Neural progenitor cell (in vitro differentiated cells): ENCODE measurements around the gene PRKCD.

Experiments used
- EZH2 ChIP-seq: fragments of 200-600 bp; sonication (generic); IDR thresholded peaks from 2 replicates; pipeline ENCODE4 v1.6.1; 2017; ENCODE audit warnings: antibody characterized with exemption, mild to moderate bottlenecking, moderate library complexity
- EZH2phosphoT487 ChIP-seq: fragments of 200-600 bp; sonication (generic); IDR thresholded peaks from 2 replicates; pipeline ENCODE4 v1.6.1; 2017; ENCODE audit warnings: antibody characterized with exemption
- TF ChIP-seq, protein P1 (sequence below): fragments of 200-600 bp; sonication (generic); IDR thresholded peaks from 2 replicates; pipeline ENCODE4 v1.5.1; 2017; ENCODE audit warnings: antibody characterized with exemption, mild to moderate bottlenecking

DNA sequence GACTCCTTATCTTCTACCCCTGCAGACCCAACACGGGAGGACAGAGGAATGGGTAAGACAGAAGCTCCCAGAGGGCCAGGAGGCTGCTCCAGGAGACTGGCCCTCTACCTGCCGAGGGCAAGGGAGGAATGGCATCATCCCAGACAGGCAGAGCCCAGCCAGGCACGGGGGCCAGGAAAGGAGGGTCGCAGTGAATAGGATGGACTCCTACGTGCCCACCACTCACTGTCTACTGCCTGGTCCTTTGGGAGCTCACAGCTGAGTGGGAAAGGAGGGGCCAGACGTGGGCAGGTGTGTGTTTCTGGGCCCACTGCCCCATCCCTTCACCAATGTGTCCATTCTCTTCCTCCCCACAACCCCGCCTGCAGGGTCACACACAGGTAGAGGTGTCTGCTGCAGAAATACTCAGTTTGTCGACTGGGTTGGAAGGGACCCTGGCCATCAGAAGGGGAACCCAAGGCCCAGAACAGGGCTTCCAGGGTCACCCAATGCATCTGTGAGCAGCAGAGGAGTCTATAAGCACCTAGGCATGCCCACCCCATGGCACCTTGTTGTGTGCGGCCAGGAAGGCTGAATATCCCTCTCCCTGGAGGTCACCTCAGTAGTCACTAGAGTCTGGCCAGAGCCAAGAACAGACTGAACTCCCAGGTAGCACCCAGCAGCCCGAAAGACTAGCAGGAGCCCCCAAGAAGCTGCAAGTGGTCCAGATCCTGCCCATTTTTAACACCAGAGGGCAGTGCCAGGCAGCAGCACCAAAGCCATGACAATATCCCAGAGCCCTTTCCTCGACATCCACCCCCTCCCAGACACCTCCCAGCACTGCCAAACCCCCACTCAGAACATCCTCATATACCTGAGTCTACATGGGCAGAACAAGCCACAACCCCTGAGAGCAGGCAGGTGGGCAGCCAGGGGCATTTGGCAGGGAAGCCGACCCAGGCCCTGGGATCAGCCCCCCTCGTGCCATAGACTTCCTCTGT lies 70.8 kb downstream of the PRKCD start:
- TF ChIP-seq EZH2phosphoT487 (no peak), EZH2 (no peak)
- TF ChIP-seq, protein P1, sequence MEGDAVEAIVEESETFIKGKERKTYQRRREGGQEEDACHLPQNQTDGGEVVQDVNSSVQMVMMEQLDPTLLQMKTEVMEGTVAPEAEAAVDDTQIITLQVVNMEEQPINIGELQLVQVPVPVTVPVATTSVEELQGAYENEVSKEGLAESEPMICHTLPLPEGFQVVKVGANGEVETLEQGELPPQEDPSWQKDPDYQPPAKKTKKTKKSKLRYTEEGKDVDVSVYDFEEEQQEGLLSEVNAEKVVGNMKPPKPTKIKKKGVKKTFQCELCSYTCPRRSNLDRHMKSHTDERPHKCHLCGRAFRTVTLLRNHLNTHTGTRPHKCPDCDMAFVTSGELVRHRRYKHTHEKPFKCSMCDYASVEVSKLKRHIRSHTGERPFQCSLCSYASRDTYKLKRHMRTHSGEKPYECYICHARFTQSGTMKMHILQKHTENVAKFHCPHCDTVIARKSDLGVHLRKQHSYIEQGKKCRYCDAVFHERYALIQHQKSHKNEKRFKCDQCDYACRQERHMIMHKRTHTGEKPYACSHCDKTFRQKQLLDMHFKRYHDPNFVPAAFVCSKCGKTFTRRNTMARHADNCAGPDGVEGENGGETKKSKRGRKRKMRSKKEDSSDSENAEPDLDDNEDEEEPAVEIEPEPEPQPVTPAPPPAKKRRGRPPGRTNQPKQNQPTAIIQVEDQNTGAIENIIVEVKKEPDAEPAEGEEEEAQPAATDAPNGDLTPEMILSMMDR = peak; percentile 15
